Measurements from ENCODE around the gene PRKD1.

DNA sequence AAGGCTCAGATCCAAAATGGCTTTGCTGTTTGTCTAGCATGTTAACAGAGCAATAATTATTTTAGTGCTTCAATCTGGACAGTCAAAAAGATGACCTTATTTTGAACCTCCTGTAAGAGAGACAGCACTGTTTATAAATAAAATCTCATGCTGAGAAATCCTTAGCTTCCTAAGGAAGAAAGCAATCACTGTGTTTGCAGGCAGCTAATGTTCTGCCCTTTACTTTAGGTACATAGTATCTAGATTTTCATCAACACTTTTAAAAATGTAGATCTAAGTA, 105.3 kb downstream of the PRKD1 start:
- TF ChIP-seq, protein P1, sequence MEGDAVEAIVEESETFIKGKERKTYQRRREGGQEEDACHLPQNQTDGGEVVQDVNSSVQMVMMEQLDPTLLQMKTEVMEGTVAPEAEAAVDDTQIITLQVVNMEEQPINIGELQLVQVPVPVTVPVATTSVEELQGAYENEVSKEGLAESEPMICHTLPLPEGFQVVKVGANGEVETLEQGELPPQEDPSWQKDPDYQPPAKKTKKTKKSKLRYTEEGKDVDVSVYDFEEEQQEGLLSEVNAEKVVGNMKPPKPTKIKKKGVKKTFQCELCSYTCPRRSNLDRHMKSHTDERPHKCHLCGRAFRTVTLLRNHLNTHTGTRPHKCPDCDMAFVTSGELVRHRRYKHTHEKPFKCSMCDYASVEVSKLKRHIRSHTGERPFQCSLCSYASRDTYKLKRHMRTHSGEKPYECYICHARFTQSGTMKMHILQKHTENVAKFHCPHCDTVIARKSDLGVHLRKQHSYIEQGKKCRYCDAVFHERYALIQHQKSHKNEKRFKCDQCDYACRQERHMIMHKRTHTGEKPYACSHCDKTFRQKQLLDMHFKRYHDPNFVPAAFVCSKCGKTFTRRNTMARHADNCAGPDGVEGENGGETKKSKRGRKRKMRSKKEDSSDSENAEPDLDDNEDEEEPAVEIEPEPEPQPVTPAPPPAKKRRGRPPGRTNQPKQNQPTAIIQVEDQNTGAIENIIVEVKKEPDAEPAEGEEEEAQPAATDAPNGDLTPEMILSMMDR (IDR thresholded peaks at IDR 0.05 in 2 of 3, conservative IDR thresholded peaks at IDR 0.05 in 1 of 3; ENCODE audit: borderline replicate concordance in 1 of 3, insufficient read depth in 1 of 3, low read depth in 2 of 3, low read length in 2 of 3): no peak
- TF ChIP-seq EZH2 (IDR thresholded peaks at IDR 0.05): no peak

All from HCT116 (cell line).